ENCODE data around the gene ATP9A.
"Not testable (repeated sequence)": the region's sequence is repeated elsewhere in the genome, so short reads cannot be mapped to it uniquely, and the experiment has no call there.

Gene ATP9A

GRCh38 chr20:51695574-51696303 is 72.5 kb downstream of the ATP9A start:
- no peak for DNase-seq (ENCODE audit: low spot score)
- TF ChIP-seq, protein P1, sequence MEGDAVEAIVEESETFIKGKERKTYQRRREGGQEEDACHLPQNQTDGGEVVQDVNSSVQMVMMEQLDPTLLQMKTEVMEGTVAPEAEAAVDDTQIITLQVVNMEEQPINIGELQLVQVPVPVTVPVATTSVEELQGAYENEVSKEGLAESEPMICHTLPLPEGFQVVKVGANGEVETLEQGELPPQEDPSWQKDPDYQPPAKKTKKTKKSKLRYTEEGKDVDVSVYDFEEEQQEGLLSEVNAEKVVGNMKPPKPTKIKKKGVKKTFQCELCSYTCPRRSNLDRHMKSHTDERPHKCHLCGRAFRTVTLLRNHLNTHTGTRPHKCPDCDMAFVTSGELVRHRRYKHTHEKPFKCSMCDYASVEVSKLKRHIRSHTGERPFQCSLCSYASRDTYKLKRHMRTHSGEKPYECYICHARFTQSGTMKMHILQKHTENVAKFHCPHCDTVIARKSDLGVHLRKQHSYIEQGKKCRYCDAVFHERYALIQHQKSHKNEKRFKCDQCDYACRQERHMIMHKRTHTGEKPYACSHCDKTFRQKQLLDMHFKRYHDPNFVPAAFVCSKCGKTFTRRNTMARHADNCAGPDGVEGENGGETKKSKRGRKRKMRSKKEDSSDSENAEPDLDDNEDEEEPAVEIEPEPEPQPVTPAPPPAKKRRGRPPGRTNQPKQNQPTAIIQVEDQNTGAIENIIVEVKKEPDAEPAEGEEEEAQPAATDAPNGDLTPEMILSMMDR (IDR thresholded peaks at IDR 0.05; ENCODE audit: extremely low read depth, missing control alignments) = no peak

DNA sequence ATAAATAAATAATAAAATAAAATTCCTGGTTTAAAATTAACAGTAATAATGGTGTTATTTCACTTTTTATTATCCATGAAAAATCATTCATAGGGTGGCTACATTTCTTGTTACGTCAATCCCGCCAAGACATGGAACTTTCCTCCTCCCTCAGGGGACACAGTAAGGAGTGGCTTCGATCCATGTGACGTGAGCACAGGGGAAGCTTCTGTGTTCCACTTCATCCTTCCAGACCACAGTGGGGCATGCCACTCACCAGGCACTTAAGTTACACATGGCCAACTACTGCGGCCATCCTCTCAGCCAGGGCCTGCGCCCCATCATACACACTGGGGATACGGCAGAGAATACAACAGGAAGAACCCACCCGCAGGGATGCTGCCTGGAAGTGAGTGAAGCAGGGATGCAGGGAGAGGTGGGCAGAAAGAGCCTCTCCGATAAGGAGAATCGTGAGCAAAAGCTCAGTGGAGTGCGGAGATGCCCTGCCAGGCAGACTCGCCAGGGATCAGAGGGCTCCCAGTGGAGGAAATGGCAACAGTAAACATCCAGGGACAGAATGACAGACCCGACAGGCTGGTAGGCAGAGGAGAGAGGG is 75.3 kb downstream of the ATP9A start:
- TF ChIP-seq, protein P1 (IDR thresholded peaks at IDR 0.05; ENCODE audit: extremely low read depth, missing control alignments) = no peak
- no peak for DNase-seq (ENCODE audit: low spot score)

DNA sequence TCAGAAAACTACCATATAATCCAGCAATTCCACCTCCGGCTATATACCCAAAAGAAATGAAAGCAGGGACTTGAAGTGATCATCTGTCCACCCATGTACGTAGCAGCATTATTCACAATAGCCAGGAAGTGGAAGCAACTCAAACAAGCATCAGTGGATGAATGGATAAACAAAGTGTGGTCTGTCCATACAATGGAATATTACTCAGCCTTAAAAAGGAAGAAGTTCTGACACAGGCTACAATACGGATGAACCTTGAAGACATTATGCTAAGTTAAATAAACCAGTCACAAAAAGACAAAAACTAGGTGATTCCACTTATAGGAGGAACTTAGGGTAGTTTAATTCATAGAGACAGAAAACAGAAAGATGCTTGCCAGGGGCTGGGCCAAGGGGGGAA is 76.5 kb downstream of the ATP9A start:
- TF ChIP-seq, protein P1 (IDR thresholded peaks at IDR 0.05; ENCODE audit: extremely low read depth, missing control alignments) = no peak
- DNase-seq (ENCODE audit: low spot score) = no peak

DNA sequence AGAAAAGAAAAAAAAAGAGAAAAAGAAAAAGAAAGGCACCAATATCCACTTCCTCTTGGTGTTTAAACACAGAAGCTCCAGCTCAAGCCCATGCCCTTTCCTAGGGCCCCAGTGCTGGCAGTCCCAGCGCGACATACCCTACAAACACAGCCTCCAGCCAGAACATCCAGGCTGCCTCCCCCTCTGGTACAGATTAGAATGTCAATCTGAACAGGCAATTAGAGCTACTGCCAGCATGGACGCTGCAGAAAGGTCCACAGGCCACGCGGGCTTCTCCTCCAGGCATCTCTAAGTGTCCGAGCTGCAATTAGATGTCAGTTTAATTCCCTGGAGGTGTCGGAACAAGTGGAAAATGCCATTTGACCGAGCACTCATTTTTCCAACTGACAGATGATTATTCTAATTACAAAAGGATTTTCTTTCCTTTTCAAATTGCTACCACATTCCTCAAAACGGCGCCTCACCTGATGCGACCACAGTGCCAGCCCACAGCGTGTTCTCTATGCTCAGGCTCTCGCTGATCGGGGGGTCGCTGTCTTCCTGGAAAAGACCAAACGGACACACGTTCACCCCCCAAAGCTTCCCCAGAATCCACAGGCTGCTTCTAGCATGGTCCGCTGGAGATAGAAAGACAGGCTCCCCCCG is 79.5 kb downstream of the ATP9A start:
- TF ChIP-seq, protein P1 (IDR thresholded peaks at IDR 0.05; ENCODE audit: extremely low read depth, missing control alignments) = no peak
- no peak for DNase-seq (ENCODE audit: low spot score)

DNA sequence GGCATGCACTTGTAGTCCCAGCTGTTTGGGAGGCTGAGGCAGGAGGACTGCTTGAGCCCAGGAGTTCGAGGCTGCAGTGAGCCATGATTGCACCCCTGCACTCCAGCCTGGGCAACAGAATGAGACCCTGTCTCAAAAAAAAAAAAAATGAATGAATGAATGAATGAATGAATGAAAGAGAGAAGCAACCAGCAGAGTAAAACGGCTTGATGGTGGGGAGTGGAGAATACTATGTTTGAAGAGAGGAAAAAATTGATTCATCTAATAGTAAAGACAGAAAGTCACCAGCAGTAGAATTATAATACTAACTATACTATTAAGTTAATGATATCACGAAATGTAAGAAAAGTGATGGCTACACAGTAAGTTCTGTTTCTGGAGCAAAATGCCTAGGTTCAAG is 80.6 kb downstream of the ATP9A start:
- TF ChIP-seq, protein P1 (IDR thresholded peaks at IDR 0.05; ENCODE audit: extremely low read depth, missing control alignments) = no peak

GRCh38 chr20:51687108-51687507 is 81.1 kb downstream of the ATP9A start:
- no peak for DNase-seq (ENCODE audit: low spot score)
- TF ChIP-seq, protein P1 (IDR thresholded peaks at IDR 0.05; ENCODE audit: extremely low read depth, missing control alignments) = no peak

More for the DNA sequence above, 80.6 kb downstream of the ATP9A start:
- no peak for DNase-seq (ENCODE audit: low spot score)

- DNase-seq (ENCODE audit: low spot score) = not testable (repeated sequence)
These were observed 82.7 kb downstream of the ATP9A start for GRCh38 chr20:51685494-51685893.

All from GM20000 (cell line).